ENCODE measurements around the gene MAFG. TPM values are rescaled to one million over a fixed set of nuclear protein-coding genes. Genes with fewer than 3 reads are reported as not detected.

The MAFG gene
- total RNA-seq (2014; rRNA removed; shearing (Covaris generic)) = 27.3 and 29.0 TPM in 2 replicates

GRCh38 chr17:81927653-81928543, at the start of gene MAFG:
MAFG (minus strand) TSS chr17:81927735; CDS start chr17:81923185, 4,550 bp downstream.
- H3K36me3 ChIP-seq = no peaks in the 10 kb centered on the region
- peak within 1 kb of the TSS; percentile 33 for H3K27ac ChIP-seq
- H3K4me3 ChIP-seq = peak within 1 kb of the TSS; percentile 82
- DNase-seq = peak; percentile 97 to 100
- H3K9me3 ChIP-seq (replicated peaks) = no peaks in the 10 kb centered on the region
- peaks cover 8% of the 10 kb centered on the region for H3K4me1 ChIP-seq
- no peaks in the 10 kb centered on the region for H3K27me3 ChIP-seq

DNA sequence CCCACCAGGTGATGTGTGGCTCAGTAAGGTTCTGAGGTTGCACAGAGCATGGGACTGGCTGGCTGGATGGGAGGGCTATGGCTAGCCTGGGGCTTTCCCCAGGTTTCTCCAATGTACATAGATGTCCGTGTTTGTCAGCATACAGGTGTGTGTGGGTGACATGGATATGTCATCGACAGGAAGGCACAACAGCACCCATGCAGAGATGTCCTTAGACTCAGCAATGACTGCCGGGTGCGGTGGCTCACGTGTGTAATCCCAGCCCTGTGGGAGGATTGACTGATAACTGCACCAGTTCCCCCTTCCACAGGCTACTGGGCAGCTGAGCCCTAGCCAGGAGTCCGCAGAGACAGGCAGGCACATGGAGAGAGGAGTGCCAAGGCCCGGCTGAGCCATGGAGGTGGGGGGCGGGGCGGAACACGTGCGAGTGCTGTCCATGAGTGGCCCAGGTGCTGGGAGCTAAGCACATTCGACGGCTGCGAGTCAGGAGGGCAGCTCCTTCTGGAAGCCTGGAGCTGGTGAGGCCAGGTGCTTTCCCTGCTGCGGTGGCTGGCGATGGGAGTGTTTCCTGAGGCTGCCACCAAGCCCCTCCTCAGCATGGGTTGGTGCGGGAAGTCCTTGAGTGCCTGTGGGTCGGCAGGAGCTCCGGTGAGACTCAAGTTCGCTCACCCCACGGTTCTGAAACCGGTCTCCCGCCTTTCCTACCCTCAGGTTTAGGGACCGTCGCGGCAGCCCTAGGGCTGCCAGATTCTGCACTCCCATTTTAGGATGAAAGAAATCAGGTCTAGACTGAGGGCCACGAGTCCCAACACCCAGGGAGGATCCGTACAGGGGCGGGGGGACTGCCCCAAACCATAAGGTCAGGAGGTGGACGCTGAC, 49.0 kb upstream of the MAFG start:
- peaks cover 3% of the 10 kb centered on the region for H3K9me3 ChIP-seq (replicated peaks)
- H3K4me1 ChIP-seq = peaks cover 10% of the 10 kb centered on the region
- H3K36me3 ChIP-seq = no peaks in the 10 kb centered on the region; the same call in 1 of the 2 replicates
- H3K4me3 ChIP-seq = peak overlapping the region; percentile 85
- peak; percentile 66 to 68 for DNase-seq
- peak overlapping the region; percentile 80 for H3K27ac ChIP-seq
- no peaks in the 10 kb centered on the region for H3K27me3 ChIP-seq

GRCh38 chr17:81973432-81973831, 45.9 kb upstream of the MAFG start:
- Histone ChIP-seq H3K36me3 (no peaks in the 10 kb centered on the region), H3K9me3 (replicated peaks) (peaks cover 3% of the 10 kb centered on the region), H3K4me3 (no peak overlapping the region), H3K4me1 (peaks cover 9% of the 10 kb centered on the region), H3K27me3 (no peaks in the 10 kb centered on the region), H3K27ac (no peak overlapping the region)
- DNase-seq = no peak

- no peak overlapping the region for H3K4me3 ChIP-seq
- H3K9me3 ChIP-seq (replicated peaks) = peaks cover 3% of the 10 kb centered on the region
- H3K27ac ChIP-seq = no peak overlapping the region
- no peaks in the 10 kb centered on the region for H3K27me3 ChIP-seq
- H3K4me1 ChIP-seq = peaks cover 16% of the 10 kb centered on the region
- no peaks in the 10 kb centered on the region for H3K36me3 ChIP-seq
- DNase-seq = no peak
Observed at GRCh38 chr17:81968850-81969812, 41.6 kb upstream of the MAFG start.

DNA sequence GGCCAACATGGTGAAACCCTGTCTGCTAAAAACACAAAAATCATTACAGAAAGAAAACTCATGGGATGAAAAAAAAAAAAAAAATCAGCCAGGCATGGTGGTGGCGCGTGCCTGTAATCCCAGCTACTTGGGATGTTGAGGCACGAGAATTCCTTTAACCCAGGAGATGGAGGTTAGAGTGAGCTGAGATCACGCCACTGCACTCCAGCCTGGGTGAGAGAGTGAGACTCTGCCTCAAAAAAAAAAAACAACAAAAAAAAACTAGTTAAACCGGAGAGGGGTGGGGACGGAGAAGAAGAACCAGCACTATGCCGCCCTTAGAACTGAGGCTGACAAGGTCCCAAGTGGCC, 40.8 kb upstream of the MAFG start:
- Histone ChIP-seq H3K36me3 (no peaks in the 10 kb centered on the region), H3K9me3 (replicated peaks) (no peaks in the 10 kb centered on the region; the same call in 1 of the 2 replicates), H3K4me1 (peaks cover 22% of the 10 kb centered on the region), H3K27me3 (no peaks in the 10 kb centered on the region), H3K4me3 (peak overlapping the region; percentile 50), H3K27ac (peak overlapping the region; percentile 88)
- no peak for DNase-seq

DNA sequence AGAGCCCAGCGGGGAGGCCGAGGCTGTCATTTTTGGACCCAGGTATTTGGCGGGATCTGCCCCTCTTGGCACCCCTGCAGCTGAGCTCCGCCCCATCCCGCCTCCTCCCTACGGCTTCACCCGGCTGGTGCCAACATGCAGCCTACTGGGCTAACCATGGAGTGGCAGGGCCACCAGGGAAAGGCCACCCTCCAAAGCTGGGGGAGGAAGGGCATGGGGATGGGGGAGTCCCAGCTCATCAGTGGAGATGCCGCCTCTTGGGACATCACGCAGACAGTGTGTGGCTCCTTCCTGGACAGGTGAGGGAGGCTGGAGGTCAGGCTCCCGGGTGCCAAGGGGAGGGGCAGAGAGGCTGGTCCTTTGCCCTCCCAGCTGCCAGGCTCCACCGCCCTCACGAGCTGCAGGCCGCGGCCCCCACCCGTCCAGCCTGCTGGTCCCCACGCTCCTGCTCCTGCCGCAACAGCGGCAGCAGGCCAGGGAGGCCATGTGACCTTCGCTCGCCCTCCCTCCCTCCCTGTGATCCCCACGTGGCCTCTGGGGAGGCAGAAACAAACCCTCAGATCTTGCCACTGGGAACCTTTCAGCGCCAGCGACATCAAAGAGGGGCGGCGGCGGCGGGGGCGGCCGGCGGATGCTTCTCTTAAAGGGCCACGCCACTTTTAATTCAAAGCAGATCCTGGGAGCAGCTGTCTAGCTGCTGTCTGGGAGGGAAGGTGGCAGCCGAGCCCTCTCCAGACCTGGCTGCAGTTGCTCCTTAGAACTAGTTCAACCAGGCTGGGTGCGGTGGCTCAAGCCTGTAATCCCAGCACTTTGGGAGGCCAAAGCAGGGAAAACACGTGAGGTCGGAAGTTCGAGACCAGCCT, 40.2 kb upstream of the MAFG start:
- Histone ChIP-seq H3K4me1 (peaks cover 28% of the 10 kb centered on the region), H3K36me3 (no peaks in the 10 kb centered on the region), H3K27me3 (no peaks in the 10 kb centered on the region; the same call in 1 of the 2 replicates), H3K27ac (peak overlapping the region; percentile 88), H3K9me3 (replicated peaks) (no peaks in the 10 kb centered on the region), H3K4me3 (peak overlapping the region; percentile 50)
- peak; percentile 100 for DNase-seq

- no peak for DNase-seq
- Histone ChIP-seq H3K27ac (peak overlapping the region; percentile 88), H3K4me1 (peaks cover 34% of the 10 kb centered on the region), H3K9me3 (replicated peaks) (no peaks in the 10 kb centered on the region), H3K36me3 (no peaks in the 10 kb centered on the region), H3K4me3 (peak overlapping the region; percentile 50), H3K27me3 (no peaks in the 10 kb centered on the region; the same call in 1 of the 2 replicates)
Observed at GRCh38 chr17:81967244-81967532, 39.7 kb upstream of the MAFG start.

DNA sequence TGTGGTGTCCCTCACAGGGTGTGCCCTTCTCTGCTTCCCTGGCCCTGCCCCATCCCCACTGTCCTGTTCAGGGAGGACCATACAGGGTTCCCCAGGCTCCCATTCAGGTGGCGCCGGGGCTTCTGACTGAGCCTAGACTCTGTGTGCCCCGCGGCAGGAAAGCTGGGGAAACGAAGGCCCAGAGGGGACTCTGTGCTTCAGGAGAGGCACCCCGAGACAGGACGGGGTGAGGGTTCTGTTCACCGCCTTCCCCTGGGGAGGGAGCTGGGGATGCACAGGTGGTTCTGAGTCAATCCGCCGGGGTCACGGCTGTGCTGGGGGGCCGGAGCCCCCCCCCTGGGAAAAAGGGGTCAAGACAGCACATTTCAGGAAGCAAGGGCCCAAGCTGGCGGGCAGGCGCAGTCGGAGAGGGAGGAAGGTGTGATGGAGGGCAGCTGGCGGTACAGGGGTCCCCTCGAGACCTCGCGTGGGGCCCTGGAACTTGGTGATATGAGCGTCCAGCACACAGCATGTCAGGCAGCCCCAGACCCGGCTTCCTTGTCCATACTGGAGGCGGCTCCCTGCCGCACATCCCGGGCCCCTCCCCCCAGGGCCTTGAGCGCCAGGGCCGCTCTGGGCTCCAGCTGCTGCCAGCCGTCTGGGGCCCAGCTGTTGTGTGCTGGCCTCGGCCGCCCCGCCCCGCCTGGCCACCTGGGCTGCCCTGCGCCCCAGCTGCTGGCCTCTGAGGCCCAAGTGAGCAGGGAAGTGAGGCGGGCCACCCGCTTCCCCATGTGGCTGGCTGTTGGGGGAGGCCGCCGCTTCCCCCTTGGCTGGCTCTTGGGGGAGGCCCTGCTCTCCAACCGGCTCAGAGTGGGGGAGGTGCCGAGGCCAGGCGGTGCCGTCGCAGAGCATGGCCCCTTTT, 39.1 kb upstream of the MAFG start:
- Histone ChIP-seq H3K27ac (peak overlapping the region; percentile 88), H3K4me1 (peaks cover 39% of the 10 kb centered on the region)

GRCh38 chr17:81964081-81964849, 36.7 kb upstream of the MAFG start:
- H3K27ac ChIP-seq = no peak overlapping the region
- H3K4me1 ChIP-seq = peaks cover 39% of the 10 kb centered on the region
- no peaks in the 10 kb centered on the region for H3K9me3 ChIP-seq (replicated peaks)
- no peaks in the 10 kb centered on the region for H3K36me3 ChIP-seq
- DNase-seq = no peak
- no peaks in the 10 kb centered on the region; the same call in 1 of the 2 replicates for H3K27me3 ChIP-seq
- no peak overlapping the region for H3K4me3 ChIP-seq

More for the DNA sequence above, 39.1 kb upstream of the MAFG start:
- Histone ChIP-seq H3K27me3 (no peaks in the 10 kb centered on the region; the same call in 1 of the 2 replicates), H3K4me3 (peak overlapping the region; percentile 50), H3K36me3 (no peaks in the 10 kb centered on the region), H3K9me3 (replicated peaks) (no peaks in the 10 kb centered on the region)
- DNase-seq = peak; percentile 100

GRCh38 chr17:81962499-81963441, 35.2 kb upstream of the MAFG start:
- Histone ChIP-seq H3K4me3 (no peak overlapping the region), H3K27ac (no peak overlapping the region), H3K27me3 (no peaks in the 10 kb centered on the region; the same call in 1 of the 2 replicates), H3K36me3 (no peaks in the 10 kb centered on the region), H3K4me1 (peaks cover 39% of the 10 kb centered on the region), H3K9me3 (replicated peaks) (peaks cover 4% of the 10 kb centered on the region; the same call in 1 of the 2 replicates)
- peak; percentile 82 to 86 for DNase-seq

All from SJCRH30 (cell line).